ENCODE results near the gene PTGR3.

PTGR3 gene

DNA sequence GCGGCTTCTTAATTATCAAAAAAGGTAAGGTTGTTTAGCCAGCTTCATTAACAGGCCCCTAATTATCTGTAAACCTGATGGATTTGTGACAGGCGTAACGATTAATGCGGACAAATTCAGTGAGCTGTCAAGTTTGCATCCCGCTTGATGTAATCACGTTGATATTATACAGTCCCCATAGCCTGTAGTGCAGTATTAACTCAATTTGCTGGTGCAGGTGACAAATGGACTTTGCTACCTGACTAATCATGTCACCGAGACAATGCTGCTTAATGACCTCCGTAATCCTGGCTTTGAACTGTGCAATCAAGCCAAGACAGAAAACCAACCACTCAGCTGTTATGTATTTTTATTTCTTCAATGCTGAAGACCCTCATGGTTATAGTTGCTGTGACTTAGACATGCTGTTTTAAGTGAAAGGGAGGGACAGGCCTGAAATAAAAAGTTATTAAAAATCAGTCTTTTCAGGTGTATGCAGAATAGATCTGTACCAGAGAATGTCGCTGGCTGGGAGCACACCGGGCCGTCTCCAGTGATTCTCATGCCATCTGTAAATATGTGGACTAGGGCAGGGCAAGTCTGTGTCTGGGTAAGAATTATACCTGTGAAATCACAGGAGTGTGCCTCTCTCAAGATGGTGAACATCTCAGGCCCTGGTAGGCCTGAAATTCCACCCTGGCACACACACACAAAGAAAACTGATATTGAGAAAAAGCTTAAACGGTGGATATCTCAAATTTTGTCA lies 6.0 kb upstream of the PTGR3 start:
- no peaks in the 10 kb centered on the region for H3K9me3 Mint-ChIP-seq
- no peak overlapping the region for H3K4me3 Mint-ChIP-seq
- peaks cover 11% of the 10 kb centered on the region for H3K36me3 Mint-ChIP-seq (ENCODE audit: low read depth)
- H3K27ac Mint-ChIP-seq: peak overlapping the region; percentile 52
- H3K27me3 Mint-ChIP-seq (ENCODE audit: low read depth): peaks cover 5% of the 10 kb centered on the region
- peaks cover 41% of the 10 kb centered on the region for H3K4me1 Mint-ChIP-seq (ENCODE audit: low read depth)

DNA sequence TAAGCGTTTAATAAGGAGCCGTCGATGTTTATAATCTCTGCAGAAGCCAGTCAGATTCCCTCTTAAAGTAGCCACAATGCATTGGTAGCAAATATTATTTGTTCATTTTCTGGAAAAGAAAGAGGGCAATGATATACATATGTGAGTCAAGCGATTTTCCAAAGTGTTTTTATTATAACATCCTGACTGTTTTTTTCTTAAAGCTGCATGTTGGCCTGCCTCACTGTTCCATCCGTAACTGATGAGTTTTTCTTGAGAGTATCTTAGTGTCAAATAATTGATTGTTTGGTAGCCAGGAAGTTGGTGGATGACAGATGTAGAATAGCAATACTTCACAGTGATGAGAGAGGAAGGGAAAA lies 5.4 kb upstream of the PTGR3 start:
- H3K4me1 Mint-ChIP-seq (ENCODE audit: low read depth): peaks cover 41% of the 10 kb centered on the region
- peak overlapping the region; percentile 43 for H3K4me3 Mint-ChIP-seq
- H3K9me3 Mint-ChIP-seq: no peaks in the 10 kb centered on the region
- H3K36me3 Mint-ChIP-seq (ENCODE audit: low read depth): peaks cover 11% of the 10 kb centered on the region
- H3K27ac Mint-ChIP-seq: peak overlapping the region; percentile 4
- H3K27me3 Mint-ChIP-seq (ENCODE audit: low read depth): peaks cover 5% of the 10 kb centered on the region

DNA sequence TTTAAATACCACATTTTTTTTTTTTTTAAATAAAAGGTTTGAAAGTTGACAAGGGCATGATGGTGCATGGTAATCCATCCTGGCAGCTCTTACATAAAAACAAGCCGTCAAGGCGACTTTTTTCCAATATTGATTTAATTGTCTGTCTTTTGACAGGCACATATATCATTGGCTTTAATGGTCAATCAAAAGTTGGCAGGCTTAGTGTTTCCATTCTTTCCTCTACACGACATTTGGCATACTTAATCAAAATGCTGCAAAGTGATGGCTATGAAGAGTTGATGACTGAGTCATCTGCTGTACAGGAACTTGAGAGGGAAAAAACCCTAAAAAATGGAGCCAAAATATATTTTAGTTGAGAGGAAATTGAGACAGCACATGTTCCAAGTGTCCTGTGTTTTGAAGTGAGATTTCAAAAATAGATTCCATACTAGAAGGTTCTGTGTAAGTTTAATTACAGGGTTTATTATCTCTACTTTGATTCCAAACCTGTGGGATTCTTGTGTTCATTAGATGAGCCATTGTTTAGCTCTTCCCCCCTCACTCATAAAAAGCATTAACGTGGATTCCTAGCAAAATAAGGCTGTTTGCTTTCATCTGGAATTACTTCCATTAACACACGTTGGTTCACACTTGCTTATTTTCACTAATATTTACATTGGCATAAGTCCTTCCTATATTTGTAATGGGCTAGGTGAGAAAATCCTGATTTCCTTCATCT lies 4.8 kb upstream of the PTGR3 start:
- Mint-ChIP-seq H3K36me3 (ENCODE audit: low read depth) (peaks cover 11% of the 10 kb centered on the region), H3K27ac (no peak overlapping the region), H3K9me3 (no peaks in the 10 kb centered on the region), H3K4me1 (ENCODE audit: low read depth) (peaks cover 41% of the 10 kb centered on the region), H3K4me3 (peak overlapping the region; percentile 43), H3K27me3 (ENCODE audit: low read depth) (peaks cover 5% of the 10 kb centered on the region)

DNA sequence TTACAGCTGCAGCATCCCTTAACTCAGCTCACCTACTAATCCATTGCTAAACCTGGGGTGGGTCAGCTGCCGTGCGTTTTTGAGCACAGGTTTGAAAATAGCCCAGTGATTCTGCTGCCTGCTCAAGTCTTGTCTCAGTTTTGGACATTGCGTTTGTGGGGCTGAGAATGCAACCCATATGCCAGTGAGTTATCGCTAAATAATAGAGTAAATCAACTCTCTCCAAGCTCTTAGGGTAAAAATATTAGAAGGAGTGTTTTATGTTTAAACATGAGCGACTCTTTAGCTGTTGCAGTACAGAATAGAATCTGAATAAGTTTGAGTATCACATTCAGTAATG lies 3.8 kb upstream of the PTGR3 start:
- Mint-ChIP-seq H3K27me3 (ENCODE audit: low read depth) (peaks cover 7% of the 10 kb centered on the region), H3K36me3 (ENCODE audit: low read depth) (peaks cover 14% of the 10 kb centered on the region), H3K4me3 (peak overlapping the region; percentile 85), H3K27ac (peak overlapping the region; percentile 85), H3K9me3 (no peaks in the 10 kb centered on the region), H3K4me1 (ENCODE audit: low read depth) (peaks cover 43% of the 10 kb centered on the region)

DNA sequence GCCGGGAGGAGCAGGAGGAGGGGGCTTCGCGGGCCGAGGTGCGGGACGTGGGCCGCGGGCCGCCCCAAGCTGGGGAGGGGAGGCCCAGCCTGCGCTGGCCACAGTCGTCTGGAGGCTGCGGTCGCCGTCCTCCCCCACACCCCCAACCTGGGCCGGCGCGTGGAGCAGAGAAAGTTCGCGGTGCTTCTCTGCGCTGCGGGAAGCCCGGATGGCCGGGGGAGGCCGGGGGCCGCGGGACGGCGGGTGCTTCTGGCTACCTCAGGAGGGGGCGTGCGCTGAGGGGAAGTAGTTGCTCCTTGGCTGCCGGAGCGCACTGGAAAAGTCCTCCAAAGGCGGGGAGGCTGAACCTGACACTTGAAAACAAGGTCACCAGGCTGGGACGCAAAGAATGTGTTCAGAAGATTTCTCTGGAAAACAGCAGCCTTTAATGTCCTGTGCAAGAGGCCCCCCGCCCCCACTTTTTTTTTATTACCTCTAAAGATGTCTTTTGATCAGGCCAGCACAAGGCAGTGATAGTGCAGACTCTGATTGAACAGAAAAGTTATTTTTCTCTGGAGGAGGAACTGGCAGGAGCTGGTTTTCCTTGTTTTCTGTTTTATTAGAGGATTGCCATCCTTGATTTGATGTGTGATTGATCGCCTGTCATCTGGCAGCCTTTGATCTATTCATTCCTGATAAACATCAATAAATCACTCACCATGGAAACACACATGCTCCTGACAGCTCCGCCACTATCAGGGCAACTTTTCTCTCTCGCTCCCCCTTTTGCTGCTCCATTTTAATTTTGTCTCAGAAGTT lies 3.2 kb upstream of the PTGR3 start:
- peaks cover 12% of the 10 kb centered on the region for H3K27me3 Mint-ChIP-seq (ENCODE audit: low read depth)
- peak overlapping the region; percentile 85 for H3K4me3 Mint-ChIP-seq
- peaks cover 19% of the 10 kb centered on the region for H3K36me3 Mint-ChIP-seq (ENCODE audit: low read depth)
- peak overlapping the region; percentile 85 for H3K27ac Mint-ChIP-seq
- peaks cover 44% of the 10 kb centered on the region for H3K4me1 Mint-ChIP-seq (ENCODE audit: low read depth)
- no peaks in the 10 kb centered on the region for H3K9me3 Mint-ChIP-seq

DNA sequence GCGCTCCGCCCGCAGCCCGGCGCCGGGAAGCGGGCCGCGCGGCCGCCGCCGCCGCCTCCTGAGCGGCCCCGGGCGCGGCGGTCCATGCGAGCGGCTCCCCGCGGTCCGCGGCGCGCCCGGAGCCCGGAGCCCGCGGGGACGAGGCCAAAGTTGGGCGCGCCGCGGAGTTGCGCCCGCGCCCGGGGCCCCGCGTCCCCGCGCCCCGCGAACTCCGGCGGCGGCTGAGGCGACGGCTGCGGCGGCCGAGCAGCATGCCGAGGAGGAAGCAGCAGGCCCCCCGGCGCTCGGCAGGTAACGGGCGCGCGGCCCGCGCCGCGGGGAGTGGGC lies 2.6 kb upstream of the PTGR3 start:
- Mint-ChIP-seq H3K36me3 (ENCODE audit: low read depth) (peaks cover 20% of the 10 kb centered on the region), H3K4me1 (ENCODE audit: low read depth) (peaks cover 45% of the 10 kb centered on the region), H3K4me3 (no peak overlapping the region), H3K27ac (no peak overlapping the region), H3K9me3 (no peaks in the 10 kb centered on the region), H3K27me3 (ENCODE audit: low read depth) (peaks cover 18% of the 10 kb centered on the region)

DNA sequence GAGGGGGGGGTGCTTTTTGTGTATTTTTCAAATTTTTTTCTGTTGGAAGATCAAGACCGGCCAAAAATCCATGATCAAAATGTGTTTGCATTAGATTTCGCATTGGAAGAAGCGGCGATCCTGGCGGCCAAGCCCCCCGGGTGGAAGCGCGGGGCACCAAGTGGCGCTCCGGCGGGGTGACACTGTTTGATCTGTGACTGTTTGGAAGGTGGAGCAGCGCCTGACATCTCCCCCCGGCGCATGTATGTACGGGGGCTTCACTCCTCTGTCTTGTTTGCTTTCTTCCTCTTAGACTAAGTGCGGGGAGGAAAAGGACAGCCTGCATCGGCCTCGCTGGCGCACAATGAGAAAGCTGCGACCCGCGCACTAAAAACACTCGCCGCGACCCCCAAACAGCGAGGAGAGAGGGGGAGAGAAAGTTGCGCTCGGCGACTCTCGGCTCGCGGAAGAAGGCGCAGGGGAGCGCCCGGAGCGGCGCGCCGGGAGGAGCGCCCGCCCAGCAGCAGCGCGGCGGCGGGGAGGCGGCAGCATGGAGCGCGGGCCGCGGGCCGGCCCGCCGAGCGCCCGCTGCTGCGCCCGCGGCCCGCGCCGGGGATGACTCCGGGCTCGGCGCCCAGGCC lies 2.2 kb upstream of the PTGR3 start:
- H3K9me3 Mint-ChIP-seq: no peaks in the 10 kb centered on the region
- H3K27me3 Mint-ChIP-seq (ENCODE audit: low read depth): peaks cover 23% of the 10 kb centered on the region
- peaks cover 22% of the 10 kb centered on the region for H3K36me3 Mint-ChIP-seq (ENCODE audit: low read depth)
- H3K4me3 Mint-ChIP-seq: peak overlapping the region; percentile 96
- H3K27ac Mint-ChIP-seq: peak overlapping the region; percentile 97
- peaks cover 42% of the 10 kb centered on the region for H3K4me1 Mint-ChIP-seq (ENCODE audit: low read depth)

DNA sequence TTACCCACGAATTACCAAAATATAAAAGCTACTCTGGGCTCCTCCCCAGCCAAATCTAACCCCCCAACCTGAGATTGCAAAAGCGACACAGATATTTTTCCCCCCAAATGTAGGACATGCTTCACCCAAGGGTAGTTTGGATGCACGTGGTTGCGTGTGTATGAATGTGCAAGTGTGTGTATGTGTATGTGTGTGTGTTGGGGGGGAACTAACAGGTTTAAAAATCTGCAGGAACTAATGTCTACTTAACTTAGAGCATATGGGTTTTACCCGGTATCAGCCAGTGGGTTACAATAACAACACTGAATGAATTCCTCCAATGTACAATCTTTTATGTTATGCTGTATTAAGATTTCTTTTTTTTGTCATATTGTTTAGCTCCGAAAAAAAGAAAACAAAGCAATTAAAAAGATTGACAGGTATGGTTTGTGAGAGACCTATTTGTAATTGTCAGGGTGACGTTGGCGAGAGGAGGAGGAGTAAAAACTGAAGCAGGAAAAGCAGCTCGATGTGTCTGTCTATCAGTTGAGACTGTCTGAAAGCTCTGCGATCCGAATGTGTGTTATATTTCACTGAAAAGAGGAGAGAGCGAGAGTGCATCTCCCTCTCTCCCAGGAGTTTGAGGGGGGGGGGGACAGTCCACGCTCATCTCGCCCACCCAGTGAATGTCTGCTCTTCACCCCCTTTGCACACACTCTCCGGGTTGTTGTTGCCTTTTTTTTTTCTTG lies 1.5 kb upstream of the PTGR3 start, which contains the start of gene TSHZ1:
Gene TSHZ1 (plus strand): TSS at position 524 of the 728 bp plus-strand sequence. CDS start 1,080 bp downstream, outside the sequence.
- H3K9me3 Mint-ChIP-seq: no peaks in the 10 kb centered on the region
- peak within 1 kb of the TSS; percentile 96 for H3K4me3 Mint-ChIP-seq
- peaks cover 44% of the 10 kb centered on the region for H3K4me1 Mint-ChIP-seq (ENCODE audit: low read depth)
- H3K27me3 Mint-ChIP-seq (ENCODE audit: low read depth): peaks cover 30% of the 10 kb centered on the region
- H3K36me3 Mint-ChIP-seq (ENCODE audit: low read depth): peaks cover 22% of the 10 kb centered on the region
- H3K27ac Mint-ChIP-seq: peak within 1 kb of the TSS; percentile 97

DNA sequence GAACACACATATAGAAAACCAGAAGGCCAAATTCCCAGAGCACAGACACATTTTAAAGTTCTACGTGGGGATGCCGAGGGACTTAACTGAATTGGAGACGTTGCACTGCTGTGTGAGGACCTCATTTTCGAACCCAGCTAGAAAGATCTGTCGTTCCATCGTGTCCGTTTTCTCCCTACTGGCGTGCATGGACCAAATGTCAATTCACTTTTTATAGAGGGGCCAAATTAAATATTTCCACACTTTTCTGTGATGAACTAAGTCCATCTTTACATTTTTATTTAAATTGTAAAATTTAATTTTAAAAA lies 966 bp upstream of the PTGR3 start:
- peak overlapping the region; percentile 96 for H3K4me3 Mint-ChIP-seq
- H3K27ac Mint-ChIP-seq: peak overlapping the region; percentile 97
- H3K27me3 Mint-ChIP-seq (ENCODE audit: low read depth): peaks cover 35% of the 10 kb centered on the region
- no peaks in the 10 kb centered on the region for H3K9me3 Mint-ChIP-seq
- H3K36me3 Mint-ChIP-seq (ENCODE audit: low read depth): peaks cover 24% of the 10 kb centered on the region
- H3K4me1 Mint-ChIP-seq (ENCODE audit: low read depth): peaks cover 45% of the 10 kb centered on the region

DNA sequence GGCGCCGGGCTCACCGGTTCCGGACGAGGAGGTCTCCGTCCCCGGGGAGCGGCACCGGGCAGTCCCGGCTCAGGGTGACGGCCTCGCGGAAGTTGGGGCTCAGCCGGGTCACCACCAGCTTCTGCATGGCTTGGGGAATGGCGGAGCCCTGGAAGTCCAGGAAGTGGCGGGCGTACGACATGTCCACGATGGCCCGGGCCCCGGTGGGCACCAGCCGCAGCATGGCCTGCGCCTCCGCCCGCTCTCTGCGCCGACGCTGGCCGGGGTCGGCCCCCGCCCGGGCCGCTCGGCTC lies 157 bp downstream of the PTGR3 start:
- Mint-ChIP-seq H3K27ac (no peak overlapping the region), H3K4me1 (ENCODE audit: low read depth) (peaks cover 39% of the 10 kb centered on the region), H3K4me3 (no peak overlapping the region), H3K27me3 (ENCODE audit: low read depth) (peaks cover 36% of the 10 kb centered on the region), H3K36me3 (ENCODE audit: low read depth) (peaks cover 22% of the 10 kb centered on the region), H3K9me3 (no peaks in the 10 kb centered on the region)

DNA sequence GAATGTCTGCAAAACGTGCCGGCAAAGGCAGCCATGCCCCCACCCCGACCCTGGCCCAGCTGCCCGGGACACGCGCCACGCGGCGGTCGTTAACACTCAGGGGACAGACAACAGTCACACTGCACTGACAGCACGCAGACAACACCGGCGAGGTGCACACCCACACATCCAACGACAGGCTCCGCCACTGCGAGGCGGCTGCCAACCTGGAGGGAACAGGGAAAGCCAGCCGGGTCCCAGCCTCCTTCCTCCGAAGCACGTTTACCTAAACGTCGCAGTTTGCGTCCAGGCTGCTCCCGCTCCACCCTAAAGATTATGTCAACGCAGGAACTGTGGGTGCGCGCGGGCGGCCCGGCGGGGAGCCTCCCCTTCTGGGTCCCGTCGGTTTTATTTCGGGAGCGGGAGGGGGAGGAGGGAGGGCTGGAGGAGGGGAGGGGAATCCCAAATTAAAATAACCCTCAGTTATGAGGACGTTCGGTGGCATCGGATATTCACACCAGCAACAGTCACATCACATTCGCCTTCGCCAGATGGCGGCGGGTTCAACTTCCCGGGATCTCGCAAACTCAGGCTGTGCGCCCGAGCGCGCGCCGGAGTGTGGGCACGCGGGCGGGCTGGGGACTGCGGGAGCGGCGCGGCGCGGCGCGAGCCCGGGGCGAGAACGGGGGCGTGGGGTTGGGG lies 644 bp downstream of the PTGR3 start:
- Mint-ChIP-seq H3K4me3 (peak overlapping the region; percentile 95), H3K9me3 (no peaks in the 10 kb centered on the region), H3K4me1 (ENCODE audit: low read depth) (peaks cover 39% of the 10 kb centered on the region), H3K27ac (peak overlapping the region; percentile 90), H3K36me3 (ENCODE audit: low read depth) (peaks cover 22% of the 10 kb centered on the region), H3K27me3 (ENCODE audit: low read depth) (peaks cover 39% of the 10 kb centered on the region)

DNA sequence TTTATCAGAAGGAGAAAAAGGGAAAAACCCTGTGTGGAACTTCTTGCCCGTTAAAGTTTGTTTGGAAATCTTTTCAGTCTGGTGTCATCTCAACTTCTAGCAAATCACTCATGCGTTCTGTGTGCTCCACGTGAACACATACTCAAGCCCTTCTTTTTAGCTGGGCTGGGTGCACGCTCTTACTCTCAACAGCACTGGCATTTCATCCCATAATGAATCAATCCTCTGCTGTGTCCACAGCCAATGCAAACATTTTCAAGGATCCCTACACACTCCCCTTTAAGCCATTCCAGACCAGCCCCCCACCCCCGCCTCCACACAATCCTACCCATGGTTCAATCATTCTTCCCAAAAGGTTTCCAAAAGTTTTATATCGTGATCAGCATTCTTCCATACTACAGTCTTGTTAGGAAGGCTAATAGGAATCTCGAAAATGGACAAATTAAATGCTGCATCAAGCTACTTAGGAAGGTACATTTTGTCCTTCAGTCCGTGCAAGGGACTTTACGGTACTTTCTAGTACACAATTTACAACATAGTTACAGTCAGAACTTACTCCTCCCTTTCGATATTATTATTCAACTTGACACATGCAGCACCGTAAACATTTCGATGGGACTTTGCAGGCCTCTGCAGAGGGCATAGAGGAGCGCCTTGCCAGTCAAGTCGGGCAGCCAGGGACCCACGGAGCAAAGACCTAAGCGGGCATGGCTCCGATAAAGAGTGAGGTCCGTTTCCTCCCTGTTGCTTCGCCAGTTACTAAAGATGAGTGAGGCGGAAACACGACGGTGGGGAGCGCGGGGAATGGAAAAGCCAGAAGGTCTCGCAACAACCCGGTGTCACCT lies 1.4 kb downstream of the PTGR3 start:
- H3K27ac Mint-ChIP-seq: peak overlapping the region; percentile 90
- peaks cover 42% of the 10 kb centered on the region for H3K27me3 Mint-ChIP-seq (ENCODE audit: low read depth)
- H3K4me1 Mint-ChIP-seq (ENCODE audit: low read depth): peaks cover 34% of the 10 kb centered on the region
- no peaks in the 10 kb centered on the region for H3K9me3 Mint-ChIP-seq
- H3K4me3 Mint-ChIP-seq: peak overlapping the region; percentile 95
- peaks cover 25% of the 10 kb centered on the region for H3K36me3 Mint-ChIP-seq (ENCODE audit: low read depth)
